Ishikawa (cell line): ENCODE data around the gene RAB3D.
A peak's percentile ranks its signal among the peaks of the same experiment; 100 is the strongest.

Source experiments
- CEBPB ChIP-seq: IDR thresholded peaks from 2 replicates; pipeline ENCODE4 v1.6.1; 2012
- CREB1 ChIP-seq: IDR thresholded peaks from 2 replicates; pipeline ENCODE4 v1.6.1; 2012; ENCODE audit warnings: low read depth
- EP300 ChIP-seq: IDR thresholded peaks from 2 replicates; pipeline ENCODE4 v1.6.1; 2012; ENCODE audit warnings: borderline replicate concordance
- RAD21 ChIP-seq: IDR thresholded peaks from 2 replicates; pipeline ENCODE4 v1.6.1; 2012; ENCODE audit warnings: low read depth
- TAF1 ChIP-seq: IDR thresholded peaks from 2 replicates; pipeline ENCODE4 v1.6.1; 2012; ENCODE audit warnings: low read depth, mild to moderate bottlenecking
- TEAD4 ChIP-seq: IDR thresholded peaks from 2 replicates; pipeline ENCODE4 v1.6.1; 2012
- YY1 ChIP-seq: IDR thresholded peaks from 2 replicates; pipeline ENCODE4 v1.6.1; 2012; ENCODE audit warnings: low read depth
- TF ChIP-seq, protein P1 (sequence below): IDR thresholded peaks from 2 replicates; pipeline ENCODE4 v1.6.1; 2012; ENCODE audit warnings: low read depth, mild to moderate bottlenecking

- TF ChIP-seq, protein P1, sequence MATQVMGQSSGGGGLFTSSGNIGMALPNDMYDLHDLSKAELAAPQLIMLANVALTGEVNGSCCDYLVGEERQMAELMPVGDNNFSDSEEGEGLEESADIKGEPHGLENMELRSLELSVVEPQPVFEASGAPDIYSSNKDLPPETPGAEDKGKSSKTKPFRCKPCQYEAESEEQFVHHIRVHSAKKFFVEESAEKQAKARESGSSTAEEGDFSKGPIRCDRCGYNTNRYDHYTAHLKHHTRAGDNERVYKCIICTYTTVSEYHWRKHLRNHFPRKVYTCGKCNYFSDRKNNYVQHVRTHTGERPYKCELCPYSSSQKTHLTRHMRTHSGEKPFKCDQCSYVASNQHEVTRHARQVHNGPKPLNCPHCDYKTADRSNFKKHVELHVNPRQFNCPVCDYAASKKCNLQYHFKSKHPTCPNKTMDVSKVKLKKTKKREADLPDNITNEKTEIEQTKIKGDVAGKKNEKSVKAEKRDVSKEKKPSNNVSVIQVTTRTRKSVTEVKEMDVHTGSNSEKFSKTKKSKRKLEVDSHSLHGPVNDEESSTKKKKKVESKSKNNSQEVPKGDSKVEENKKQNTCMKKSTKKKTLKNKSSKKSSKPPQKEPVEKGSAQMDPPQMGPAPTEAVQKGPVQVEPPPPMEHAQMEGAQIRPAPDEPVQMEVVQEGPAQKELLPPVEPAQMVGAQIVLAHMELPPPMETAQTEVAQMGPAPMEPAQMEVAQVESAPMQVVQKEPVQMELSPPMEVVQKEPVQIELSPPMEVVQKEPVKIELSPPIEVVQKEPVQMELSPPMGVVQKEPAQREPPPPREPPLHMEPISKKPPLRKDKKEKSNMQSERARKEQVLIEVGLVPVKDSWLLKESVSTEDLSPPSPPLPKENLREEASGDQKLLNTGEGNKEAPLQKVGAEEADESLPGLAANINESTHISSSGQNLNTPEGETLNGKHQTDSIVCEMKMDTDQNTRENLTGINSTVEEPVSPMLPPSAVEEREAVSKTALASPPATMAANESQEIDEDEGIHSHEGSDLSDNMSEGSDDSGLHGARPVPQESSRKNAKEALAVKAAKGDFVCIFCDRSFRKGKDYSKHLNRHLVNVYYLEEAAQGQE, result 0 out of 2 replicates have a peak, but pooled peaks have one; percentile 17
- no peak; the same call in none of the 2 replicates for TF ChIP-seq TAF1
- TF ChIP-seq CEBPB, result peak; percentile 97
- TF ChIP-seq YY1, result peak; percentile 48; the same call in 1 of the 2 replicates
- peak; percentile 67 for TF ChIP-seq TEAD4
- 0 out of 2 replicates have a peak, but pooled peaks have one; percentile 37 for TF ChIP-seq EP300
- peak; percentile 30; the same call in 1 of the 2 replicates for TF ChIP-seq RAD21
- peak; percentile 70 for TF ChIP-seq CREB1
Observed at GRCh38 chr19:11346104-11346940, 6.9 kb upstream of the RAB3D start, which contains the start of the genes CCDC159 and TMEM205.
